DOHH2 (cell line): ENCODE data around the gene ANK2.

Experiments used
- H3F3A ChIP-seq: fragments of 200-600 bp; sonication (generic), shearing (Covaris generic); 2 replicates; pipeline ENCODE4 v1.6.0; 2016; ENCODE audit warnings: antibody characterized with exemption, mild to moderate bottlenecking; ENCODE audit not compliant: control insufficient read depth, insufficient read depth
- H3K27ac ChIP-seq: fragments of 200-600 bp; sonication (generic); 2 replicates; pipeline ENCODE4 v1.5.1; 2014; ENCODE audit warnings: low read depth, mild to moderate bottlenecking, low read length, moderate library complexity
- H3K27me3 ChIP-seq: fragments of 200-600 bp; sonication (generic); 2 replicates; pipeline ENCODE4 v1.6.1; 2014; ENCODE audit warnings: mild to moderate bottlenecking, low read length, mixed read lengths; ENCODE audit not compliant: control insufficient read depth
- H3K36me3 ChIP-seq: fragments of 200-600 bp; sonication (generic); 2 replicates; pipeline ENCODE4 v1.6.1; 2014; ENCODE audit warnings: mild to moderate bottlenecking, low read length, moderate library complexity, mixed read lengths; ENCODE audit not compliant: control insufficient read depth
- H3K4me1 ChIP-seq: fragments of 200-600 bp; sonication (generic); 2 replicates; pipeline ENCODE4 v1.6.1; 2014; ENCODE audit warnings: mild to moderate bottlenecking, low read length, mixed read lengths; ENCODE audit not compliant: control insufficient read depth
- H3K4me2 ChIP-seq: fragments of 200-600 bp; sonication (generic); 2 replicates; pipeline ENCODE4 v1.6.0; 2014; ENCODE audit warnings: mild to moderate bottlenecking, low read length, moderate library complexity
- H3K4me3 ChIP-seq: fragments of 200-600 bp; sonication (generic); 2 replicates; pipeline ENCODE4 v1.5.1; 2014; ENCODE audit warnings: mild to moderate bottlenecking, low read length, mixed read lengths
- H3K79me2 ChIP-seq: fragments of 200-600 bp; sonication (generic); 2 replicates; pipeline ENCODE4 v1.6.1; 2014; ENCODE audit warnings: mild to moderate bottlenecking, low read length, mixed read lengths; ENCODE audit not compliant: control insufficient read depth
- H3K9me2 ChIP-seq: fragments of 200-600 bp; sonication (generic); replicated peaks from 2 replicates; pipeline ENCODE4 v1.6.1; 2014; ENCODE audit warnings: mild to moderate bottlenecking, low read length, mixed read lengths; ENCODE audit not compliant: control insufficient read depth
- H3K9me3 ChIP-seq: fragments of 200-600 bp; sonication (generic); 2 replicates; pipeline ENCODE4 v1.6.1; 2014; ENCODE audit warnings: antibody characterized with exemption, low read length, mixed read lengths; ENCODE audit not compliant: control insufficient read depth, insufficient read depth
- H4K20me1 ChIP-seq: fragments of 200-600 bp; sonication (generic); 2 replicates; pipeline ENCODE4 v1.6.0; 2014; ENCODE audit warnings: low read depth, mild to moderate bottlenecking, antibody characterized with exemption, low read length, moderate library complexity; ENCODE audit not compliant: control insufficient read depth, insufficient read depth
- EZH2phosphoT487 ChIP-seq: fragments of 200-600 bp; sonication (generic); IDR thresholded peaks from 2 replicates; pipeline ENCODE4 v1.6.1; 2017; ENCODE audit warnings: borderline replicate concordance, mild to moderate bottlenecking, antibody characterized with exemption, low read length, moderate library complexity, mixed read lengths
- TF ChIP-seq, protein P1 (sequence below): fragments of 200-600 bp; sonication (generic); IDR thresholded peaks from one replicate; pipeline ENCODE4 v1.5.1; 2014; ENCODE audit warnings: antibody characterized with exemption, mild to moderate bottlenecking, low read depth, low read length; ENCODE audit not compliant: poor library complexity, severe bottlenecking

The ANK2 gene

DNA sequence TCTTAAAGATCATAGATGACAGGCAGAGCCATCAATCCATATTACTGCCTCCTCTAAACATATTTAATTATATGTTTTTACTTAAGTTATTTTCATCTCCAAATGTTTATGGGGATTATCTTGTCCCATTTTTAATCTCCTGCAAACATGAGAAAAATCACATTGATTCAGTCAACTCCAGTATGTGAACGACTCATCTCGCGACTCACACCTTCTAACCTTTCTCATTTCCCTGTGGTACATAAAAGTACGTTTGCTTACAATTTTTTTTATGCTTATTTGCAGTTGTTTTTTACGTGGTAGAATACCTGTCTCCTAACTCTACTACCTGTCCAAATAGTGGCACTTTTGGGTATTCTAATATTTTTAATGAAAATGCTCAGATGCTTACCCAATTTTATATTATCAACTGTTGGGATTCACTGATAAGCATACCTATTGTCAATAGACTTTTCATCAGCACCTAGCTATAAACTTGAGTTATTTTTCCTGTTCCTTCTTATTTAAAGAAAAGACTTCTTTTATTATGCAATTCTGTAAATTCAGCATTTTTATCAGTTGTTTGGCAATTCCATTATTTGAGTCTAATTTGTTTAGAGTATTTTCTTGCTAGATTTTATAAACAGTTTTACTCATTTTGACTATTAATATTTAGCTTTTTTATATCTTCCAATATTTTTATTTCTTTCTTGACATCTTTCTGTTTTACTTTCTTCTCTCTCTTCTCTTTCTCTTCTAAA lies 276.6 kb downstream of the ANK2 start:
- Histone ChIP-seq H3K9me3 (no peaks in the 10 kb centered on the region), H3F3A (no peaks in the 10 kb centered on the region), H3K9me2 (no peaks in the 10 kb centered on the region), H4K20me1 (no peaks in the 10 kb centered on the region), H3K36me3 (no peaks in the 10 kb centered on the region), H3K27ac (no peak overlapping the region), H3K4me3 (no peak overlapping the region), H3K4me1 (peaks cover 5% of the 10 kb centered on the region), H3K27me3 (0 out of 2 replicates have a peak, but pooled peaks cover 3% of the 10 kb centered on the region), H3K4me2 (no peak overlapping the region), H3K79me2 (no peaks in the 10 kb centered on the region)
- TF ChIP-seq, protein P1, sequence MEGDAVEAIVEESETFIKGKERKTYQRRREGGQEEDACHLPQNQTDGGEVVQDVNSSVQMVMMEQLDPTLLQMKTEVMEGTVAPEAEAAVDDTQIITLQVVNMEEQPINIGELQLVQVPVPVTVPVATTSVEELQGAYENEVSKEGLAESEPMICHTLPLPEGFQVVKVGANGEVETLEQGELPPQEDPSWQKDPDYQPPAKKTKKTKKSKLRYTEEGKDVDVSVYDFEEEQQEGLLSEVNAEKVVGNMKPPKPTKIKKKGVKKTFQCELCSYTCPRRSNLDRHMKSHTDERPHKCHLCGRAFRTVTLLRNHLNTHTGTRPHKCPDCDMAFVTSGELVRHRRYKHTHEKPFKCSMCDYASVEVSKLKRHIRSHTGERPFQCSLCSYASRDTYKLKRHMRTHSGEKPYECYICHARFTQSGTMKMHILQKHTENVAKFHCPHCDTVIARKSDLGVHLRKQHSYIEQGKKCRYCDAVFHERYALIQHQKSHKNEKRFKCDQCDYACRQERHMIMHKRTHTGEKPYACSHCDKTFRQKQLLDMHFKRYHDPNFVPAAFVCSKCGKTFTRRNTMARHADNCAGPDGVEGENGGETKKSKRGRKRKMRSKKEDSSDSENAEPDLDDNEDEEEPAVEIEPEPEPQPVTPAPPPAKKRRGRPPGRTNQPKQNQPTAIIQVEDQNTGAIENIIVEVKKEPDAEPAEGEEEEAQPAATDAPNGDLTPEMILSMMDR = no peak
- no peak for TF ChIP-seq EZH2phosphoT487

DNA sequence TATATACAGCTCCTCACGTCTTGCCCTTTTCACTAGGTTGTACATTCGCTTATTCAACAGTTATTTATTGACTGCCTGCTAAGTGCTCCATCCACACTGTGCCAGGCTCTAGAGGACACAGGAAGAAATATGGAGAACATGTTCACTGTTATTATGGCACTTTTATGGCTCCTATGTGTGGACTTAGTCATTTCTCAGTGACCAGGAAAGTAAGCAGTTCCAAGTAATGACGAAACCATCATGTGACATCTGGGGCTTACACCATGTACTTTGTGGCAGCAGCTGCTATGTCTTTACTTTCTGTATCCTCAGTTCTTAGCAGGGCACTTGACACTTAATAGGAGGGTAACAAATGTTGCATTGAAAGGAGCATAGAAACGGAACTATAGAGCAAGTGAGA lies 278.0 kb downstream of the ANK2 start:
- H3K36me3 ChIP-seq = no peaks in the 10 kb centered on the region
- H3F3A ChIP-seq = no peaks in the 10 kb centered on the region
- H3K9me2 ChIP-seq = no peaks in the 10 kb centered on the region
- no peaks in the 10 kb centered on the region for H4K20me1 ChIP-seq
- TF ChIP-seq EZH2phosphoT487 = no peak
- TF ChIP-seq, protein P1 = no peak
- no peak overlapping the region for H3K4me3 ChIP-seq
- no peak overlapping the region for H3K4me2 ChIP-seq
- H3K4me1 ChIP-seq = peaks cover 5% of the 10 kb centered on the region
- no peaks in the 10 kb centered on the region for H3K9me3 ChIP-seq
- no peaks in the 10 kb centered on the region for H3K79me2 ChIP-seq
- H3K27me3 ChIP-seq = 0 out of 2 replicates have a peak, but pooled peaks cover 3% of the 10 kb centered on the region
- H3K27ac ChIP-seq = no peak overlapping the region

GRCh38 chr4:113328514-113328913 lies 279.1 kb downstream of the ANK2 start:
- Histone ChIP-seq H3K36me3 (no peaks in the 10 kb centered on the region), H3K9me2 (no peaks in the 10 kb centered on the region), H4K20me1 (no peaks in the 10 kb centered on the region), H3K4me1 (peaks cover 5% of the 10 kb centered on the region), H3K4me3 (no peak overlapping the region), H3K9me3 (no peaks in the 10 kb centered on the region), H3F3A (no peaks in the 10 kb centered on the region), H3K79me2 (no peaks in the 10 kb centered on the region), H3K27ac (no peak overlapping the region), H3K4me2 (no peak overlapping the region), H3K27me3 (0 out of 2 replicates have a peak, but pooled peaks cover 3% of the 10 kb centered on the region)
- TF ChIP-seq EZH2phosphoT487 = no peak
- TF ChIP-seq, protein P1 = peak; percentile 58
